Astrocyte of the spinal cord (primary cell): ENCODE data around the gene TCP1.
"Not testable (repeated sequence)": the region's sequence is repeated elsewhere in the genome, so short reads cannot be mapped to it uniquely, and the experiment has no call there.

Source experiments
- DNase-seq: peaks from one replicate; pipeline ENCODE4 v3.0.0; 2011; ENCODE audit warnings: low read depth, low spot score
- H3K4me3 ChIP-seq: 2 replicates; pipeline ENCODE4 v1.5.1; 2011; ENCODE audit warnings: low read depth, mild to moderate bottlenecking, low read length, moderate library complexity
- CTCF ChIP-seq: IDR thresholded peaks from 2 replicates; pipeline ENCODE4 v1.5.1; 2012; ENCODE audit warnings: low read depth, mild to moderate bottlenecking, low read length, inconsistent platforms
- in situ Hi-C: cut with HindIII; loops from 2 replicates; pipeline ENCODE4 v1.10.0; 2017; ENCODE audit warnings: low sequenced_read_pairs

Gene TCP1

DNA sequence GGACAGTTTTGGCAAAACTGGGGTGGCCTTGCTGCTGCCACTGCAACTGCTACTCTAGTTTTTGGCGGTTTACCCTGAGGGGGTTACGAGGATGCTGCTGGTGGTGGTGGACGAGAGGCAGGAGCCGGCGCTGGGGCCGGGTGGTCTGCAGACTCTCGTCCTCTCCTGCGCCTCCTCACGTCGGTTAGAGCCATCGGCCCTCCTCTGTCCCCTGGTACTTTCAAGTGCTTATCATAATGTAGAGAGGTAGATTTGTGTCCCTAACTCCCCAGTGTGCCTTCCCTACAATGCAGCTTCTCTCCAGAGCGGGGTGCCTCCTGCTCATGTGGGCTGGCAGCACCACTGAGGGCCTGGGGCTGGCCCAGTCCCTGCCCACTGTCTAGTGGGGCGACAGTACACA is 36.6 kb upstream of the TCP1 start:
- no peak for TF ChIP-seq CTCF
- DNase-seq, result no peak
- in situ Hi-C loops, result no loop called here
- H3K4me3 ChIP-seq, result no peak overlapping the region

DNA sequence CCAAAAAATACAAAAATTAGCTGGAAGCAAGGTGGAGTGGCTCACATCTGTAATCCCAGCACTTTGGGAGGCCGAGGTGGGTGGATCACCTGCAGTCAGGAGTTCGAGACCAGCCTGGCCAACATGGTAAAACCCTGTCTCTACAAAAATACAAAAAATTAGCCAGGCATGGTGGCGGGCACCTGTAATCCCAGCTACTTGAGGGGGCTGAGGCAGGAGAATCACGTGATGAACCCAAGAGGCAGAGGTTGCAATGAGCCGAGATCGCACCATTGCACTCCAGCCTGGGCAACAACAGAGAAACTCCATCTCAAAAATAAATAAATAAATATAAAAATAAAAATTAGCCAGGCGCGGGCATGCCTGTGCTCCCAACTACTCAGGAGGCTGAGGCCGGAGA is 35.3 kb upstream of the TCP1 start:
- DNase-seq, H3K4me3 ChIP-seq, in situ Hi-C loops: not testable (repeated sequence)

GRCh38 chr6:159823953-159824352 is 34.6 kb upstream of the TCP1 start:
- no peak for TF ChIP-seq CTCF
- no peak for DNase-seq
- no peak overlapping the region for H3K4me3 ChIP-seq
- in situ Hi-C loops, result no loop called here

DNA sequence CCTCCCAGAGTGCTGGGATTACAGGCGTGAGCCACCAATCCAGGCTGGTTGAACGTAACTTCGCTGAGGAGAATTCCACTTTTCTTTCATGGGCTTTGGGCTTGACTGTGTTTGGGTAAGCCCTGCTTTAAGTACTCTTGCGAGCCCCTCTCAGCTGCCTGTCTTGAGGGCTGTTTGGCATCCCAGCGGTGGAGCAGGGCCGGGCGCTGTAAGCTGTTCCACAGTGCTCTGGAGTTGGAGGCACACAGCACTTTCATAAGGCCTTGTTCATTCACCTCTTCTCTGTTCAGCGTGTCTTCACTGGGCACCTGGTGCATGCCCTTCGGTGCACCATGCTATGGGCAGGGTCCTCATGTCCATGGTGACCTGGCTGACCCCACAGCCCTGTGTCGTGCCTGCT is 32.3 kb upstream of the TCP1 start:
- H3K4me3 ChIP-seq, result no peak overlapping the region
- in situ Hi-C loops, result no loop called here
- DNase-seq, result no peak
- no peak for TF ChIP-seq CTCF

GRCh38 chr6:159821122-159821521 is 31.7 kb upstream of the TCP1 start:
- in situ Hi-C loops, result no loop called here
- no peak overlapping the region for H3K4me3 ChIP-seq
- TF ChIP-seq CTCF, result no peak
- no peak for DNase-seq

DNA sequence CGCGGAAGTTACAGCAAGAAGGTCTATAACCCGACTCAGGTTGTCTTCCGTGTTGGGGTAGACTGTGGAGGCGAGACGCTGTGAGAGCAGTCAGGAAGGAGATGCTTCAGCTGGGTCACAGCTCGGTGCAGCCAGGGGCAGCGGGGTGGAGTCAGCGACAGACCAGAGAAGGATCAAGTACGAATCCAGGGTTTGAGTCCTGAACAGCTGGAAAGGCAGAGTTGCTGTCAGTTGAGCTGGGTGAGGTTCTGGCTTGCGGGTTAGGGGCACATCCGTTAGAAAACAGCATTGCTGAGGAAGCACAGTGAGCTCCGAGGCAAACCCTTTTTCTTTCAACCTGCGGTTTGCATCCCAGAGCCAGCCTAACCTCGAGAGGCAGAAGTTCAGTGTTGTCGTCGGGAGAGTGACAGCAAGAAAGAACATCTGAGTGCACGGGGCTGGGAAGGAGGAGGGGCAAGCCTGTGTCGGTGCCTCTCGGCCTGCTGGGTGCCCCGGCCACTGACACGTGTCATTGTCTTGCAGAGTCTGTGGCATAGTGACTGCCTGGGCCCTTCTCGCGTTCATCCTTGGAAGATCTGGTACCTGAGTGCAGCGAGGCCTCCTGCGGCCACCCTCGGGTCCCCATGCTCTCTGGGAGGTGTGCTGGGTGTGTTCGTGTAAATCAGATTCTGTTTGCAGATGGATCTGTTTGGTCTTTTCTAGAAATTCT is 30.7 kb upstream of the TCP1 start:
- H3K4me3 ChIP-seq, result no peak overlapping the region
- DNase-seq, result no peak
- no peak for TF ChIP-seq CTCF
- in situ Hi-C loops, result no loop called here

- in situ Hi-C loops, result no loop called here
- no peak for DNase-seq
- no peak for TF ChIP-seq CTCF
- H3K4me3 ChIP-seq, result no peak overlapping the region
These were observed 29.7 kb upstream of the TCP1 start for GRCh38 chr6:159819098-159819497.
